ENCODE results near the gene MYH7.

MYH7 gene

GRCh38 chr14:23447361-23448350 lies 12.2 kb upstream of the MYH7 start:
- no peak for DNase-seq

DNA sequence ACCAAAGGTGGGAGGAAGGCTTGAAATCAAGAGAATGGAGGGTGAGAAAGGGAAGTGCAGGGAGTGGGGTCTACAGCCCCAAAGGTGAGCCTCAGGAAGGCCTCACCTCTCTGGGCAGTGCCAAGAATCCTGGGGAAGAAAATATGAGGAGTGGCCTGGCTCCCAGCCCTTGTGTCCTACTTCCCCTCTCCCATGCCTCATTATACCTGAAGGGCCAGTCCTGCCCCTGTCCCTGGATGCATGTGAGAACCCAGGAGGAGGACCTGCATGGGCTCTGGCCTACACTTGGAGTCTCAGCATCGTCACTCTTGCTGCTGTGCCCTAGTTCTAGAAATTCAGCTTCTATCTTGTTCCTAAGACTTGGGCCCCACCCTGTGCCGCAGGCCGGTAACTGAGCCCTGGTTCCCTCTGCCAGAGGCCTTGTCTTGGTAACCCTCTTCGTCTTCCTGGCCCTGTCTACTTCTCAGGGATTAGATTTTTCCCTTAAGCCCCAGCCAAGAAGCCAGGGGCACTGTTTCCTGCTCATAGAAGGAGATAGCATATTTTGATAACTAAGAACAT lies 10.9 kb upstream of the MYH7 start:
- DNase-seq = no peak

- DNase-seq = no peak
Observed at GRCh38 chr14:23445773-23446172, 10.3 kb upstream of the MYH7 start.

DNA sequence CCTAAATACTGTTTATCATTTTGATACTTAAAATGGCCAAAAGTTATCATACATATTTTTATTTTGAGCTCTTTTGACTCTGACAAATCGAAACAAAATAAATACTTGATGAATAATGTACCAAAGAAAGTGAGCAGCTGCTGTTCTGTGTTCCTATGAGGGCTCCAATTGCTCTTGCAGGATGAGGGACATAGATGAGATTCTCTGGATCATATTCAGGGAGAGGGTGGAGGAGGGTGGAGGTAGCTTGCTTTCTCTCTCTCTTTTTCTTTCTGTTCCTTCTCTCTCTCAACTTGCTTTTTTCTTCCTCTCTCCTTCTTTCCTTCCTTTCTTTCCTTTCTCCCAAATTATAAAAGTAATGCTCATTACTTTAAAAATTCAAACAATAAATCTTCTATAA lies 8.9 kb upstream of the MYH7 start:
- DNase-seq = no peak

DNA sequence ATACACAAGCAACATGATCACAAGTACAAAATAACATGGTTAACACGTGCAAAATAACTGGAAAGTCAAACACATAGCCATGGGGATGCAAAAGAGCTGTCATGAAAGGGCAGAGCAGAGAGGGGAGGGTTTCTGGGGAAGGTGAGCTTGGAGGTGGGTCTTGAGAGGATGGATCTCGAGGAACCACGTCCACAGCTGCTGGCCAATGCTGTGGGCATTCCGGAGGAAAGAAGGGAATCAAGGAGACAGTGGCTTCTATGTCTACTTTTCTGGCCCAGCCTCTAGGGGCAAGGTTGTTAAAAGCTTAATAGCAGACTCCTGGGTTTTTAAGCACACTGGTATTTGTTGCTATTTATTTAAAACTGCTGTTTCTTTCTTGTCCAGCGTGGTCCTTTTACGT lies 8.4 kb upstream of the MYH7 start:
- no peak for DNase-seq

- DNase-seq = no peak
Observed at GRCh38 chr14:23443411-23443812, 8.0 kb upstream of the MYH7 start.

- no peak for DNase-seq
Observed at GRCh38 chr14:23442721-23443356, 7.4 kb upstream of the MYH7 start.

DNA sequence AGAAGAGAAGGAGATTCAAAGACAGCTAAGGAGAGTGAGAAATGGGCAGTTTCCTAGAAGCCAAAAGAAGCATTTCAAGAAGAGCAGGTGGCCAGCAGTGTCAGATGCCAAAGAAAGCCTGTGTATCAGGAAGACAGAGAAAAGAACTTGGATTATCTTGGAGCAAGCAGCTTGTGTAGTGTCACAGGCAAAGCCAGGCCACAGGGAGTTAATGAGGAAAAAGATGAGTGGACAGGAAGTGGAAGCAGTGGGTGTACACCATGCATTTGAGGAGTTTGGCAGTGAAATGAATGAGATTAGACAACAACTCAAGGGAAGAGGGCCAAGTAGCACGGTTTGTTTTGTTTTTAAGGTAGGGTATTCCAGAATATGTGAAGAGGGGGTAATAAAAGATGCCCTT lies 5.6 kb upstream of the MYH7 start:
- no peak for DNase-seq

GRCh38 chr14:23439107-23439835 lies 3.8 kb upstream of the MYH7 start:
- DNase-seq = no peak

GRCh38 chr14:23438101-23438971 lies 2.9 kb upstream of the MYH7 start:
- no peak for DNase-seq

GRCh38 chr14:23437133-23438100 lies 2.0 kb upstream of the MYH7 start:
- DNase-seq = no peak

- no peak for DNase-seq
Observed at GRCh38 chr14:23436327-23437132, 1.1 kb upstream of the MYH7 start.

- DNase-seq = no peak
Observed at GRCh38 chr14:23434488-23435222, 805 bp downstream of the MYH7 start.

DNA sequence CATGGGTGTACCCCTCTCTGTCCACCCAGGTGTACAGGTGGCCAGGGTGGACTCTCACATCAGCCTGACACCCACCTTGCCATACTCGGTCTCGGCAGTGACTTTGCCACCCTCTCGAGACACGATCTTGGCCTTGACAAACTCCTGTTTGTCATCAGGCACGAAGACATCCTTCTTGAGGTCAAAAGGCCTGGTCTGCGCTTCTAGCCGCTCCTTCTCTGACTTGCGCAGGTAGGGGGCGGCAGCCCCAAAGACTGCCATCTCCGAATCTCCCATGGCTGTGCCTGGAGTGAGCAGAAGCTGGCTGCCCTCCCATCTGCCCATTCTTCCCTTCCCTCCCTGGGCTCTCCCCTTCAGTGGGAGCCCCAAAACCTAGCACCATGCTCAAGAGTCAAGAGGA lies 2.0 kb downstream of the MYH7 start:
- DNase-seq = no peak

- no peak for DNase-seq
Observed at GRCh38 chr14:23432946-23433345, 2.5 kb downstream of the MYH7 start.

DNA sequence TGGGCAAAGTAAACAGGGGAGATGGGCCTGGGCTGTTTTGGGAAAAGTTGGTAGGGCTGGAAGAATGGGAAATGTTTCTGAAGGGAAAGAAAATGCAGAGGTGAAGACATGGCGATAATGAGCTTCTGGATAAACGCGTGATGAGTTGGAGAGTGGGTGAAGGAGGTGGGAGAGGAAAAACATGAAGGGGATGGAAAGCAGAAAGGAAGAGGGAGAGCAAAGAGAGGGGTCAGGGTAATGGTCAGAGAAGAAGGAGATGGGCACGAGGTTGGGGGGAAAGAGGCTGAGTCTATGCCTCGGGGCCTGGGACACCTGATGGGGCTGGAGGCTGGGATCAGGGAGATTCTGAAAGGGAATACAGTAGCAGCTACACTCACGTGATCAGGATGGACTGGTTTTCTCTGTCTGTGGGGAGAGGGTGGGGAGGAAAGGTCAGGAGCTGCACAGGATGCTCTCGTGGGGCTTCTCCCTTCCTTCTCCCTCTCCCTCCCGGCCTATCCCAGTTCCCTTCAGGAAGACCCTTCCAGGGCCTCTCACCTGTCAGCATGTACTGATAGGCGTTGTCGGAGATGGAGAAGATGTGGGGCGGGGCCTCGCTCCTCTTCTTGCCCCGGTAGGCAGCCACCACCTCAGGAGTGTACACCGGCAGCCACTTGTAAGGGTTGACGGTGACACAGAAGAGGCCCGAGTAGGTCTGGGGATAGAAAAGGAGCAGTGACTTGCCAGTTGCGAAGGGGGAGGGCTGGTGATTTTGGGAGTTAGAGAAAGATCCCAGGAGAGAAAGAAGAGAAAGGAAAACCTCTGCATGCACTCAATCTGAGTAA lies 3.1 kb downstream of the MYH7 start:
- DNase-seq = no peak

DNA sequence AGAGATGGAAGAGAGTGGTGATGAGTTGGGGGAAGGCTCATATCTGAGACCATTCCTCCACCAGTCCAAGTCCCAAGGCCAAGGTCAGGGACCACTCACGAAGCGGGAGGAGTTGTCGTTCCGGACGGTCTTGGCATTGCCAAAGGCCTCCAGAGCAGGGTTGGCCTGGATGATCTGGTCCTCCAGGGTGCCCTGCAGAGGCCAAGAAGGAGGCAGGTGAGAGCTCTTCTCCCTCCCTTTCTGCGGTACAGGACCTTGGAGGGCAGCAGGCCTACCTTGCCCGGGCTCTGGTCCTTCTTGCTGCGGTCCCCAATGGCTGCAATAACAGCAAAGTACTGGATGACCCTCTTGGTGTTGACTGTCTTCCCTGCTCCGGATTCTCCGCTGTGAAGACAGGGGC lies 4.0 kb downstream of the MYH7 start:
- DNase-seq = no peak

GRCh38 chr14:23430723-23431085 lies 4.8 kb downstream of the MYH7 start:
- no peak for DNase-seq

All from activated CD4-positive, alpha-beta T cell treated with anti-CD3 and anti-CD28 coated beads, Interleukin-2, Interleukin-6, amounts not matched to agents 100 ng/mL and 50 ng/mL, durations not matched to agents 16 hours and 8 hours (primary cell).